Measurements from ENCODE around the gene ZBTB47.

The ZBTB47 gene

DNA sequence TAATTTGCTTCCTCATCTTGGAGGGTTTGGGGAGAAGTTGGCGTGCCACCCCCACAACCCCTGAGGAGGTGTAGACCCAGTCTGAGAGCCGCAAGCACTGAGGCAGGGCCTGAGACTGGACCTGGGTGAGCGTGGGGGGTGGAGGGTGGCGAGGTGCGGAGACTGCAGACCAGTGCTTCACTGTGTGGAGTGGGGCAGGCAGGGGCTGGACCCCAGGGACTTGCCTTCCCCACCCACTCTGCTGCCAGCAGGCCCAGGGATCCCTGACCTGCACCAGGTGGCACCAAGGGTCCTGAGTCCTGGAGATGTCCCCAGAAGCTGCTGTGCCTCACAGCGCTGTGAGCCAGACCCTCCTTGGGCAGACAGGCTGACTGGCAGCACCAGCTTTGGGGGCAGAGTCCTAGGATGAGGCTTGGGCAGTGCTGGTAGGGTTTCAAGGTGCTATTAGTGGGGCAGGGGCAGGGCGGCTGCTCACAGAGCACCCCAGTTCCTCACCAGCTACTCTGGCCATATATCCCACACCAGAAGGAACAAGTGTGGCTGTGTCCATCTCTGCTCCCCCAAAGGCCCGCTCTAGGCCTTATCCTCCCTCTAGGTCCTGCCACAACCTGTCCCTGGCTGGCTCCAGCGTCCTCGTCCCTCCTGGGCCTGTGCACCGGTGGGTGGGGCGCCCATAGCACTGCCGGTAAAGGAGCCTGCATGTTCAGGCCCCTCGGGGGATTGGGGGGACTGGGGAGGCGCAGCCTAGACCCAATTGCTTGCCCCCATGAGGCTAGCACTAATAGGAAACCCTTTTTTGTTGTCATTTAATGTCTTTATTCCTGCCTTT, 11.8 kb downstream of the ZBTB47 start:
- Histone ChIP-seq H3K27me3 (ENCODE audit: control insufficient read depth in 3 of 3, insufficient read depth in 3 of 3, low read depth in 1 of 3, low read length in 3 of 3) (no peaks in the 10 kb centered on the region), H3K79me1 (ENCODE audit: low read depth, low read length) (no peaks in the 10 kb centered on the region), H3K4me3 (ENCODE audit: low read length in 2 of 2) (no peak overlapping the region), H2BK120ac (ENCODE audit: low read depth, low read length) (peak overlapping the region; percentile 55), H3K23ac (ENCODE audit: low read depth, low read length, poor library complexity) (peak overlapping the region; percentile 70), H3K9me3 (replicated peaks in 1 of 2; ENCODE audit: control insufficient read depth in 2 of 2, insufficient read depth in 1 of 2, low read depth in 1 of 2, low read length in 2 of 2) (peaks cover 0 to 4% of the 10 kb centered on the region in 2 donors), H3K27ac (replicated peaks; ENCODE audit: low read length) (no peak overlapping the region), H4K8ac (ENCODE audit: low read depth, low read length) (no peak overlapping the region), H2BK12ac (ENCODE audit: low read length) (no peak overlapping the region), H3K4me1 (ENCODE audit: control insufficient read depth in 2 of 2, insufficient read depth in 1 of 2, low read depth in 1 of 2, low read length in 2 of 2) (peaks cover 0 to 16% of the 10 kb centered on the region in 2 donors), H3K9ac (ENCODE audit: low read depth, low read length, poor library complexity) (no peak overlapping the region), H2BK5ac (ENCODE audit: low read length) (peak overlapping the region; percentile 4), H4K91ac (ENCODE audit: low read depth, low read length, poor library complexity) (no peak overlapping the region), H3K18ac (ENCODE audit: low read length) (peak overlapping the region; percentile 29), H3K36me3 (replicated peaks in 1 of 2; ENCODE audit: control insufficient read depth in 2 of 2, insufficient read depth in 2 of 2, low read length in 2 of 2) (peaks cover 0 to 4% of the 10 kb centered on the region in 2 donors), H3K4me2 (ENCODE audit: insufficient read depth, low read length, poor library complexity, severe bottlenecking) (no peak overlapping the region), H3K4ac (ENCODE audit: low read length) (peak overlapping the region; percentile 94), H2AK5ac (ENCODE audit: low read depth, low read length) (no peak overlapping the region), H3K14ac (ENCODE audit: low read length) (peak overlapping the region; percentile 91), H2BK15ac (ENCODE audit: low read length) (no peak overlapping the region), H2AFZ (ENCODE audit: low read length) (no peak overlapping the region)
- no peak for DNase-seq (ENCODE audit: low spot score)
- WGBS, 2 donors (ENCODE audit: extremely low coverage in 2 of 2, insufficient read length in 2 of 2, insufficient replicate concordance in 1 of 2), result no CpG with 5 or more reads among the region's 15 CpGs

- Histone ChIP-seq H4K8ac (ENCODE audit: low read depth, low read length) (no peak overlapping the region), H2AK5ac (ENCODE audit: low read depth, low read length) (no peak overlapping the region), H3K9ac (ENCODE audit: low read depth, low read length, poor library complexity) (no peak overlapping the region), H3K79me1 (ENCODE audit: low read depth, low read length) (no peaks in the 10 kb centered on the region), H3K4me2 (ENCODE audit: insufficient read depth, low read length, poor library complexity, severe bottlenecking) (no peak overlapping the region), H3K27me3 (ENCODE audit: control insufficient read depth in 3 of 3, insufficient read depth in 3 of 3, low read depth in 1 of 3, low read length in 3 of 3) (no peaks in the 10 kb centered on the region), H3K36me3 (replicated peaks in 1 of 2; ENCODE audit: control insufficient read depth in 2 of 2, insufficient read depth in 2 of 2, low read length in 2 of 2) (peaks cover 0 to 4% of the 10 kb centered on the region in 2 donors), H2BK15ac (ENCODE audit: low read length) (no peak overlapping the region), H2BK120ac (ENCODE audit: low read depth, low read length) (peak overlapping the region; percentile 55), H2AFZ (ENCODE audit: low read length) (no peak overlapping the region), H3K14ac (ENCODE audit: low read length) (no peak overlapping the region), H3K4me1 (ENCODE audit: control insufficient read depth in 2 of 2, insufficient read depth in 1 of 2, low read depth in 1 of 2, low read length in 2 of 2) (peaks cover 0 to 16% of the 10 kb centered on the region in 2 donors), H3K18ac (ENCODE audit: low read length) (no peak overlapping the region), H2BK5ac (ENCODE audit: low read length) (no peak overlapping the region), H3K27ac (replicated peaks; ENCODE audit: low read length) (no peak overlapping the region), H3K9me3 (replicated peaks in 1 of 2; ENCODE audit: control insufficient read depth in 2 of 2, insufficient read depth in 1 of 2, low read depth in 1 of 2, low read length in 2 of 2) (peaks cover 0 to 7% of the 10 kb centered on the region in 2 donors), H3K4me3 (ENCODE audit: low read length in 2 of 2) (no peak overlapping the region), H3K4ac (ENCODE audit: low read length) (no peak overlapping the region), H4K91ac (ENCODE audit: low read depth, low read length, poor library complexity) (no peak overlapping the region), H3K23ac (ENCODE audit: low read depth, low read length, poor library complexity) (no peak overlapping the region), H2BK12ac (ENCODE audit: low read length) (no peak overlapping the region)
- no peak for DNase-seq (ENCODE audit: low spot score)
- WGBS, 2 donors (ENCODE audit: extremely low coverage in 2 of 2, insufficient read length in 2 of 2, insufficient replicate concordance in 1 of 2), result no CpG with 5 or more reads among the region's 8 CpGs
Observed at GRCh38 chr3:42666022-42666421, 12.5 kb downstream of the ZBTB47 start.

GRCh38 chr3:42666577-42666998, 13.1 kb downstream of the ZBTB47 start:
- H3K4me3 ChIP-seq (ENCODE audit: low read length in 2 of 2), result no peak overlapping the region
- H2BK12ac ChIP-seq (ENCODE audit: low read length), result no peak overlapping the region
- H3K18ac ChIP-seq (ENCODE audit: low read length), result peak overlapping the region; percentile 27
- H3K23ac ChIP-seq (ENCODE audit: low read depth, low read length, poor library complexity), result no peak overlapping the region
- H3K14ac ChIP-seq (ENCODE audit: low read length), result no peak overlapping the region
- no peak overlapping the region for H2BK120ac ChIP-seq (ENCODE audit: low read depth, low read length)
- DNase-seq (ENCODE audit: low spot score), result no peak
- H2AFZ ChIP-seq (ENCODE audit: low read length), result no peak overlapping the region
- H3K4me1 ChIP-seq (ENCODE audit: control insufficient read depth in 2 of 2, insufficient read depth in 1 of 2, low read depth in 1 of 2, low read length in 2 of 2), result peaks cover 0 to 16% of the 10 kb centered on the region in 2 donors
- H4K91ac ChIP-seq (ENCODE audit: low read depth, low read length, poor library complexity), result no peak overlapping the region
- no peak overlapping the region for H3K4ac ChIP-seq (ENCODE audit: low read length)
- no peaks in the 10 kb centered on the region for H3K36me3 ChIP-seq (replicated peaks in 1 of 2; ENCODE audit: control insufficient read depth in 2 of 2, insufficient read depth in 2 of 2, low read length in 2 of 2)
- no peak overlapping the region for H3K9ac ChIP-seq (ENCODE audit: low read depth, low read length, poor library complexity)
- no peaks in the 10 kb centered on the region for H3K27me3 ChIP-seq (ENCODE audit: control insufficient read depth in 3 of 3, insufficient read depth in 3 of 3, low read depth in 1 of 3, low read length in 3 of 3)
- peaks cover 0 to 7% of the 10 kb centered on the region in 2 donors for H3K9me3 ChIP-seq (replicated peaks in 1 of 2; ENCODE audit: control insufficient read depth in 2 of 2, insufficient read depth in 1 of 2, low read depth in 1 of 2, low read length in 2 of 2)
- H3K4me2 ChIP-seq (ENCODE audit: insufficient read depth, low read length, poor library complexity, severe bottlenecking), result no peak overlapping the region
- WGBS, 2 donors (ENCODE audit: extremely low coverage in 2 of 2, insufficient read length in 2 of 2, insufficient replicate concordance in 1 of 2), result no CpG with 5 or more reads among the region's 4 CpGs
- no peaks in the 10 kb centered on the region for H3K79me1 ChIP-seq (ENCODE audit: low read depth, low read length)
- no peak overlapping the region for H3K27ac ChIP-seq (replicated peaks; ENCODE audit: low read length)
- H2BK5ac ChIP-seq (ENCODE audit: low read length), result no peak overlapping the region
- no peak overlapping the region for H4K8ac ChIP-seq (ENCODE audit: low read depth, low read length)
- H2AK5ac ChIP-seq (ENCODE audit: low read depth, low read length), result no peak overlapping the region
- no peak overlapping the region for H2BK15ac ChIP-seq (ENCODE audit: low read length)

DNA sequence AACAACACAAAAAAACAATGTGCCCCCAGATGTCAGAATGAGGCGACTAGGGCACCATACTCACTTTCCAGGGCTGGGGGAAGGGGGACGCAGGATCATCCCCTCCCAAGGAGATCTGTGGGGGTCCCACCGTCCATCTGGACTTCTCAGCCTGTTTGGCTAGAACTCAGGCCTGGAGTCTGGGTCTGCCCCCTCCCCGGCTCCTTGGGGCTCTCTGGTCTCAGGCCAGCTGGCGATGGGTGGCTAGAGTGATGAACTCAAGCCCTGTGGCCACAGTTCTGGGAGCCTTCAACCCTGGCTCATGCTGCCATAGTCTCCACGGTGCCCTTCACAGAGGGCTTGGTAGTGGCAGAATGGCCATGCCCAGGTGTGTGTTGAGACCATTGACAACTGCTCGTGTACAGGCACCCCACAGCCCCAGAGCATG, 13.6 kb downstream of the ZBTB47 start:
- no peak overlapping the region for H3K18ac ChIP-seq (ENCODE audit: low read length)
- no CpG with 5 or more reads among the region's 7 CpGs for WGBS, 2 donors (ENCODE audit: extremely low coverage in 2 of 2, insufficient read length in 2 of 2, insufficient replicate concordance in 1 of 2)
- H4K8ac ChIP-seq (ENCODE audit: low read depth, low read length), result no peak overlapping the region
- no peak overlapping the region for H3K4me3 ChIP-seq (ENCODE audit: low read length in 2 of 2)
- peak overlapping the region; percentile 69 for H3K23ac ChIP-seq (ENCODE audit: low read depth, low read length, poor library complexity)
- no peak overlapping the region for H2BK120ac ChIP-seq (ENCODE audit: low read depth, low read length)
- H3K27ac ChIP-seq (replicated peaks; ENCODE audit: low read length), result no peak overlapping the region
- no peak for DNase-seq (ENCODE audit: low spot score)
- H2AK5ac ChIP-seq (ENCODE audit: low read depth, low read length), result peak overlapping the region; percentile 29
- H3K9ac ChIP-seq (ENCODE audit: low read depth, low read length, poor library complexity), result peak overlapping the region; percentile 33
- H2BK5ac ChIP-seq (ENCODE audit: low read length), result no peak overlapping the region
- no peak overlapping the region for H3K14ac ChIP-seq (ENCODE audit: low read length)
- H2BK15ac ChIP-seq (ENCODE audit: low read length), result no peak overlapping the region
- no peak overlapping the region for H3K4ac ChIP-seq (ENCODE audit: low read length)
- H2AFZ ChIP-seq (ENCODE audit: low read length), result no peak overlapping the region
- H2BK12ac ChIP-seq (ENCODE audit: low read length), result no peak overlapping the region
- H3K79me1 ChIP-seq (ENCODE audit: low read depth, low read length), result no peaks in the 10 kb centered on the region
- H3K36me3 ChIP-seq (replicated peaks in 1 of 2; ENCODE audit: control insufficient read depth in 2 of 2, insufficient read depth in 2 of 2, low read length in 2 of 2), result no peaks in the 10 kb centered on the region
- H3K9me3 ChIP-seq (replicated peaks in 1 of 2; ENCODE audit: control insufficient read depth in 2 of 2, insufficient read depth in 1 of 2, low read depth in 1 of 2, low read length in 2 of 2), result peaks cover 0 to 7% of the 10 kb centered on the region in 2 donors
- no peaks in the 10 kb centered on the region for H3K27me3 ChIP-seq (ENCODE audit: control insufficient read depth in 3 of 3, insufficient read depth in 3 of 3, low read depth in 1 of 3, low read length in 3 of 3)
- H4K91ac ChIP-seq (ENCODE audit: low read depth, low read length, poor library complexity), result no peak overlapping the region
- no peak overlapping the region for H3K4me2 ChIP-seq (ENCODE audit: insufficient read depth, low read length, poor library complexity, severe bottlenecking)
- peaks cover 0 to 16% of the 10 kb centered on the region in 2 donors for H3K4me1 ChIP-seq (ENCODE audit: control insufficient read depth in 2 of 2, insufficient read depth in 1 of 2, low read depth in 1 of 2, low read length in 2 of 2)

Measured in neuronal stem cell (in vitro differentiated cells).